KOPT-K1 (cell line): ENCODE results near the gene RBM14.
A peak's percentile ranks its signal among the peaks of the same experiment; 100 is the strongest.
"Not testable (repeated sequence)": the region's sequence is repeated elsewhere in the genome, so short reads cannot be mapped to it uniquely, and the experiment has no call there.

Experiments used
- H3K27ac ChIP-seq: fragments of 200-600 bp; sonication (generic); 2 replicates; pipeline ENCODE4 v1.5.1; 2016; ENCODE audit warnings: antibody characterized with exemption, mild to moderate bottlenecking, low read depth, low read length; ENCODE audit not compliant: poor library complexity, severe bottlenecking
- H3K36me3 ChIP-seq: fragments of 200-600 bp; sonication (generic); 2 replicates; pipeline ENCODE4 v1.5.1; 2017; ENCODE audit warnings: antibody characterized with exemption, mild to moderate bottlenecking, low read length, moderate library complexity; ENCODE audit not compliant: insufficient read depth
- H3K9me3 ChIP-seq: fragments of 200-600 bp; sonication (generic); 2 replicates; pipeline ENCODE4 v1.5.1; 2017; ENCODE audit warnings: antibody characterized with exemption, low read length, mild to moderate bottlenecking; ENCODE audit not compliant: insufficient read depth, poor library complexity, severe bottlenecking

RBM14 gene

DNA sequence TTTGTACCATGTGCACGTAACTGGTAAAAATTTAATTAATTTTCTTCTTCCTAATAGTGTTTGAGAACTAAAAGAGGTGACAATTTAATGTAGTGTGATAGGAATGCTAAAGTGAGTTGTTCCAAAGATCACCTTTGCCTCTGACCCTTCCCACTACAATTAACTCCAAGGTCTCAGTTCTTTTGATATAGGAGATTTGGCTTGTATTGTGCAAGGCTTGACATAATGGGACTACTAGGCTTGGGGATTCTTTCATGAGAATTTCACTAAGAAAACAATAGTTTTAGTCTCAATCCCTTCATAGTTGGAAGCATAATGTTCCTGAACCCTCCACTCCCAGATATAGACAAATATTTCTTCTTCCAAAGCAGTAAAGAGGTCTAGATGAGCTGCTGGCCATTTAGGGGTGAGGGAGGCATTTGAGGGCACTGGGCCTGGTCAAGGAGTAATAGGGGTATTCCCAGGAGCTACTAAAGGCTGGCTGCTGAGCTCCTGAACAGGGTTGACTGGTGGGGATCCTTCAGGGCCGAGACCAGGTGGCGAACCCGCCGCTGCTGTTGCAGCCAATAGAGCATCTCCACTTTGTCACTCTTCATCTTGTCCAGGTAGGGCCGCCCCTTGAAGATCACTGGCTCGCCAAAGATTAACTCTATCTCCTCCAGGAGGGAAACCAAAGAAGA lies 26.3 kb upstream of the RBM14 start:
- no peak overlapping the region for H3K27ac ChIP-seq
- H3K9me3 ChIP-seq, result no peaks in the 10 kb centered on the region
- no peaks in the 10 kb centered on the region for H3K36me3 ChIP-seq

DNA sequence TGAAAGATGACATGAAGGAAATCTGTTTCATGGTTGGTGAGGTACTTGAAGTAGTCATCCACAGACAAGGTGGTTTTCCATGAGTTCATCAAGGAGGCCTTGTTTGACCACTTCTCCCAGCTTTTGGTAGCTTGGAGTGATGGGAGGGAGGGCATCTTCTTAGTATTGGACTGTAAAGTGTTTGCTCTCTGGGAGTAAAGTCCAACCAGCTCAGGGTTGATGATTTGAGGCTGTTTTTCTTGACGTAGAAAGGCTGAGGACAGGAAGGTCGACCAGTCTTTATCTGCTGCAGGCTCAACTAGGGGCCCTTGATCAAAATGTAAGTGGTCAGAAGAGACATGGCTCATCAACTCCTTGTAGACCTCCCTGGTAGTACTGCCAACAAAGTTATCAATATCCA lies 25.3 kb upstream of the RBM14 start:
- no peaks in the 10 kb centered on the region for H3K36me3 ChIP-seq
- H3K9me3 ChIP-seq, result no peaks in the 10 kb centered on the region
- no peak overlapping the region for H3K27ac ChIP-seq

DNA sequence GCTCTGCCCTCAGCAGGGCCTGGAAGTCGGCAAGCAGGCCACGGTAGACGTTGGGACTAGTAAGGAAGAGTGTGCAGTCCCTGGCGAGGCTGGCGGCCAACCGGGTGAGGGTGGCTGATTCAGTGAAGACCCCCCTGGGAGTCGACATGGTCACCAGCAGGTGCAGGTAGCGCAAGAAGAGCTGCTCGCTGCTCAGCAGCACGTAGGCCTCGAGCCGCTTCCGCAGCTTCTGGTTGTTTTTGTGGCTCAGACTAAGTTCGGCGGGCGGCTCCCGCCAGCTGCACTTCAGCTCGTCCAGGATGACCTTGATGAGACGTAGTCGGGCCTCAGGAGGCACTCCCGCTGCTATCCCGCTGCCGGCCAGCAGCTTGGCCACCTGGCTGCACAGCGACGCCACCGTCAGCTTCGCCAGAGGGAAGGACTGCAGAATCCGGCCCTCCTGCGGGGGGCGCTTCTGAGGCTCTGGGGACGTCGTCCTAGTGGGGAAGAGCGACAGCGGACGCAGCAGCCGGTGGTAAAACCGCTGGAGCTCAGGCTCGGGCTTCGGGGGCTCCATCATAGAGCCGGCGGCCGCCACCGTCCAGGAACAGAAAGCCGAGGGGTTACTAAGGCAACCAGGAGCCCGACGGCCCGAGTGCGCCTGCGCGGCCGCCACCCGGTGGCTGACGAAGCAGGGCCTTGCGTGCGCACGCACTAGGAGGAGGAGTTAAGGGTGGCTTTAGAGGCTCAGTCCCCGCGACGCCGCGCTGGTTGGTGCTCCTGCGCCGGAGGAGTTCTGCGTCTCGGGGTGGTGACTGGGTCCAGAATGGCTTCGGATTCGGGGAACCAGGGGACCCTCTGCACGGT lies 23.8 kb upstream of the RBM14 start, which contains the start of the genes CCDC87 and CCS:
CCDC87 (minus strand) TSS at position 607 of the 846 bp plus-strand sequence; CDS start at position 559, 48 bp downstream.
CCS (plus strand) TSS at position 729 of the 846 bp plus-strand sequence; CDS start at position 806, 77 bp downstream.
- peak within 1 kb of the TSS; percentile 67 for H3K27ac ChIP-seq

DNA sequence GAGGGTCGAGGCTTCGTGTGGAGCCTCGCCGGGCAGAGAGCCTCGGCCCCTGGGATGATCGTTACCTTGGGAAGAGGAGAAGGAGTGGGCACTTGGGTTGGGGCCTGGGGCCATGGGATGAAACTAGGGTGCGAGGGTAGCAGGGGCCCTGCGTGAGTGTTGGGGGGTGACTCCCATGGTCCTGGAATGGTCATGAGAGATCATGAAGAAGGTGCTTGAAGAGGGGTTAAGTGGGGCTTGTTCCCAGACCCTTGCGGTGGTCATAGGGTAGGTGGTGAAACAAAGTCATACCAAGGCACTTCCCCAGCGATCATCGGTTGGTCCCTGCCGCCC lies 23.2 kb upstream of the RBM14 start:
- H3K9me3 ChIP-seq, result no peaks in the 10 kb centered on the region
- peak overlapping the region; percentile 67 for H3K27ac ChIP-seq
- H3K36me3 ChIP-seq, result no peaks in the 10 kb centered on the region

More for the DNA sequence above, 23.8 kb upstream of the RBM14 start, which contains the start of the genes CCDC87 and CCS:
- no peaks in the 10 kb centered on the region for H3K36me3 ChIP-seq
- H3K9me3 ChIP-seq, result no peaks in the 10 kb centered on the region

DNA sequence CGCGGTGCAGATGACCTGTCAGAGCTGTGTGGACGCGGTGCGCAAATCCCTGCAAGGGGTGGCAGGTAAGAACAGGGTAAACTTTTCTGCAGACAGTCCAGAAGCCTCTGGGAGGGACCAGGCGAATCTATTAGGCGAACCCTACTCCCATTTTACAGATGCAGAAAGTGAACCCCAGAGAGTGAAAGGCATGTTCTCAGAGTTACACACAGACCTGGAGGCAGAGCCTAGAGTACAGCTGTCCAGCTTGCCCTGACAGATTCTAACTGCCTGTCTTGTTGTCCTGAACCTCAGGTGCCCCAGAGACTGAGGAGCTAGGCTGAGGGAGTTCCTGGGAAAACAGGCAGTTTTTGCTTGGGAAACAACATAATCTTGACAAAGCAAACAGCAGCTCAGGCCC lies 22.8 kb upstream of the RBM14 start:
- H3K36me3 ChIP-seq, result peaks cover under 1% of the 10 kb centered on the region; the same call in 1 of the 2 replicates
- H3K27ac ChIP-seq, result peak overlapping the region; percentile 67
- H3K9me3 ChIP-seq, result no peaks in the 10 kb centered on the region

DNA sequence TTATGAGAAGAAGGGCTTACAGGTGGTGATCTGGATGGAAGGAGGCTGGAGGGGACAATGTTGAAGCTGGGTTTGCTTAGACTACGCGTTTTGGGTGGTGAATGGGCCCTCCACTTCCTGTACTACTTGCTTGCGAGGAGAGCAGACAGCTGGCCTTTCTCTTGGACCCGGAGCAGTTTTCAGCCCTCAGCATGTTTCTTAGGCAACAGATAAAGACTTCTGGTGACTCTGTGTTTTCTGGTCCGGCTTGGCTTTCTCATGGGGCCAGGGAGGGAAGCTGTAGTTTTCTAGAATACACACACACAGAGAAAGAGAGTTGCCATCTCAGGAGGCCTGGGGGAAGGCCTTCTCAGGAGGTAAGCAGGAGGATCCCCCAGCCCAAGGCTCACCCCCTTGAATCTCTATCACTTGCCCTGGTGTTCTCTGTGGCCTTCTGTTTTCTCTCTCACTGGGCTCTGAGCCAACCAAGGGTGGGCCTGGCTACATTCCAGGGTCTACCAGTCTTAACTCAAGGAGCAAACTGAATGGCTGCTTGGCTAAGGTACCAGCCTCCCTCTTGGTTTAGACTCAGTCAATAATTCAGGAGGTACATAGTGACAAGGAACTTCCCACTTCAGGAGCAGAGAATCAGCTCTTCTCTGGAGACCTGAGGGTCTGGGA lies 21.1 kb upstream of the RBM14 start:
- H3K9me3 ChIP-seq, result no peaks in the 10 kb centered on the region
- H3K36me3 ChIP-seq, result peaks cover 18% of the 10 kb centered on the region
- H3K27ac ChIP-seq, result peak overlapping the region; percentile 45

DNA sequence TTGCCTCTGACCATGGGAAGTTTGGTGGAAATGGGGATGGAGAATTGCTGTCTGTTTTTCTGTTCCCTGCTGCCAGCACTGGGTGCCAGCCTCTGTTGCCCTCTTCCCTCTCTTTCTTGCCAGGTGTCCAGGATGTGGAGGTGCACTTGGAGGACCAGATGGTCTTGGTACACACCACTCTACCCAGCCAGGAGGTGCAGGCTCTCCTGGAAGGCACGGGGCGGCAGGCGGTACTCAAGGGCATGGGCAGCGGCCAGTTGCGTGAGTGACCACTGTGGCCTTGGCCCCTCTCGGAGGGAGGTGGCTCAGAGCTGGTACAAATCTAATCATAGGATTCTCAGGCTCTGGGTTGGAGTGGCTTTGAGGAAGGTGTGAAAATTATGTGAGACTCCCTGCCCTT lies 17.4 kb upstream of the RBM14 start:
- Histone ChIP-seq H3K36me3 (peaks cover 44% of the 10 kb centered on the region), H3K9me3 (no peaks in the 10 kb centered on the region), H3K27ac (no peak overlapping the region)

DNA sequence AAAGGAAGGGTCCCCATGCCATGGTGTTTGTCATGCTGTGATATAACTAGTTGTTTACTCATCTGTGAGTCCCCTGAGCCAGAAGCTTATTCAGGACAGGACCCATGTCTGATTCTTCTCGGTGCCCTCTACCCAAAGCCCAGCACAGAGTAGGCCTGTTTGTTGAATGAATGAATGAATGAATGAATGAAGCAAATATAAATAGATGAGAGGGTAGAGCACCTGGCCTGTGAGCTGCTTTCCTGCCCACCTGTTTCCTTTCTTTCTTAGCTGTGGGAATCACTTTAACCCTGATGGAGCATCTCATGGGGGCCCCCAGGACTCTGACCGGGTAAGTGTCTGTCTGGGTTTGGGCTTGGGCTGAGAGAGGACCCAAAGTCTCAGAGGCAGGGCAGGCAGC lies 16.2 kb upstream of the RBM14 start:
- Histone ChIP-seq H3K9me3 (no peaks in the 10 kb centered on the region), H3K27ac (no peak overlapping the region), H3K36me3 (peaks cover 56% of the 10 kb centered on the region)

DNA sequence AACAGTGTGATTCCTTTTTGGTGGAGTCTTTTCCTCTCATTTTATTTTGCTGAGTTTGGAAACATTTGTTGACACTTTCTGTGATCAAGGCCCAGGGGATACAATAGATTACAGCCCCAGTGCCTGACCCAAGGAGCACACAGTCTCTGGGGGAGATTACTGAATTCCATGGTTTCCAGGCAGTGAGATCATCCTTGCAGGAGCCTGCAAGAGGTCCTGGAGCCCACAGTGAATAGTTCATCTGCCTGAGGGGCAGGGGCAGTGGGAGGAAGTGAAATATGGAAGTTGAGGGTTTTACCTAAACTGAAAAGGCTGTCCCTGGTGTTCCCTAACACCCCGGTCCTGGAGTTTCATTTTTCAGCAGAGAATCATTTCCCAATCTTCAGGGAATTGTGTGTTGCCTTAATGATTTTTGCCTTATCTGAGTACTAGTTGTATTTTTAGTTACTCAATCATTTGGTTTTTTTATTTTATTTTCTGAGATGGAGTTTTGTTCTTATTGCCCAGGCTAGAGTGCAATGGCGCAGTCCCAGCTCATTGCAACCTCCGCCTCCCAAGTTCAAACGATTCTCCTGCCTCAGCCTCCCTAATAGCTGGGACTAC lies 15.7 kb upstream of the RBM14 start:
- Histone ChIP-seq H3K36me3 (peaks cover 61% of the 10 kb centered on the region), H3K27ac (no peak overlapping the region), H3K9me3 (no peaks in the 10 kb centered on the region)

DNA sequence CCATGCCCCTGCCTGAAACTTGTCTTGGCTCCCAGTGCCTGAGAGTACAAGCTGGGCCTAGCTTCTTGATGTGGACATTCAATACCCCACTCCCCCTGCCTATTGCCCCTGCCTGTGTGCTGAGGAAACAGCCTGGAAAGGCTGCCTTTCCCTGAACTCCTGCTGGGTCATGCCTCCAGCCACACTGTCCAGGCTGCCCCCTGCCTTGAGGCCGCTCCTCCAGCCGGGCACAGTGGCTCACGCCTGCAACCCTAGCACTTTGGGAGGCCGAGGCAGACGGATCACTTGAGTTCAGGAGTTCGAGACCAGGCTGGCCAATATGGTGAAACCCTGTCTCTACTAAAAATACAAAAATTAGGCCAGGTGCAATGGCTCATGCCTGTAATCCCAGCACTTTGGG lies 13.4 kb upstream of the RBM14 start:
- Histone ChIP-seq H3K36me3 (peaks cover 70% of the 10 kb centered on the region), H3K9me3 (no peaks in the 10 kb centered on the region), H3K27ac (no peak overlapping the region)

DNA sequence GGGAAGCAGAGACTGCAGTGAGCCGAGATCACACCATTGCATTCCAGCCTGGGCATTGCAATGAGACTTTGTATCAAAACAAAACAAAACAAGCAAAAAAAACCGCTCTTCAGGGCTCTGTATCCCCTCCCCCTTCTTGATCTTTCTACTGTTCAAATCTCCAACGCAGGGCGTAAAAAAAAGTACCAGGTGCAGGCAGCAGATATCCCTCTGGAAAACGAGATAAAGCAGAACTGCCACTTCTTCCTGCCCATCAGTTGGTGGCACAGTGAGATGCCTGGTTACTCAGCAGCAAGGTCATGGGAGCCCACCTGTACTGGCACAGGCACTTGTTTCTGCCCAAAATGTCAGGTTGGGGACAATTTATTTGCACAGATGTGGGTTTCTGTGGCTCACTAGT lies 12.3 kb upstream of the RBM14 start:
- Histone ChIP-seq H3K9me3 (no peaks in the 10 kb centered on the region), H3K27ac (no peak overlapping the region), H3K36me3 (peaks cover 64% of the 10 kb centered on the region)

DNA sequence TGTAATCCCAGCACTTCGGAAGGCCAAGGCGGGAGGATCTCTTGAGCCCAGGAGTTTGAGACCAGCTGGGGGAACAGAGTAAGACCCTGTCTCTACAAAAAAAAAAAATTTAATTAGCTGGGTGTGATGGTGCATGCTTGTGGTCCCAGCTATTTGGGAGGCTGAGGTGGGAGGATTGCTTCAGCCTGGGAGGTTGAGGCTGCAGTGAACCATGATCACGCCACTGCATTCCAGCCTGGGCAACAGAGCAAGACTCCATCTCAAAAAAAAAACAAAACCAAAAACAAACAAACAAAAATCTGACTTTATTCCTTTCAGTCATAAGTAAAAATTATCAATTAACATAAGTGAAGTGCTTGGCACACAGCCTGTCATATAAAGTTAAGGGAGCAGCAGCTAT lies 9.8 kb upstream of the RBM14 start:
- peaks cover 39% of the 10 kb centered on the region for H3K36me3 ChIP-seq
- H3K27ac ChIP-seq, H3K9me3 ChIP-seq: not testable (repeated sequence)

DNA sequence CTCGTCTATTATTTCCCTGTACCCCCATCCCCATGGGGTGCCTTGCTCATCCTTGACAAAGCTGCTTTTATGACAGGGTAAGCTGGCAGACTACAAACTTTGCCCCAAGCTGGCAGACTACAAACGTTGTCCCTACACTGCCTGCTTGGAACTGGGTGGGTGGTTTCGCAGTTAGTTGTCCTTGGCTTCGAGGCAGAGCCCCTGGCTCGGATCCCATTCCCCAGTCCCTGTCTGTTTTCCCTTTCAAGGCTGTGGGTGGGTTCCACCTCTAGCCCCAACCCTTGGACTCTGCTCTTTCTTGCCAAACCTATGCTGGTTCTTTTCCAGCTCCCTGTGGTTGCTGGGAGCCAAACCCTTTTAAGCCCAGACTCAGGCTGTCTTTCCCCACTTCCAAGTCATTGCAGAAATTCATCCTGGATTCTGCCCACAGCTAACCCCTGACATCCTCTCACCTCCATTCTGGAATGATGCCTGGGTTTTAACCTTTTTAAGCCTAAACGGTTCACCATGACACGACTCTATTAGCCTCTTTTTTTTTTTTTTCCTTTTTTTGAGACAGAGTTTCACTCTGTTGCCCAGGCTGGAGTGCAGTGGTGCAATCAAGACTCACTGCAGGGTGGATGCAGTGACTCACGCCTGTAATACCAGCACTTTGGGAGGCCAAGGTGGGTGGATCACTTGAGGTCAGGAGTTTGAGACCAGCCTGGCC lies 9.2 kb upstream of the RBM14 start:
- H3K9me3 ChIP-seq, result no peaks in the 10 kb centered on the region
- H3K36me3 ChIP-seq, result peaks cover 34% of the 10 kb centered on the region
- no peak overlapping the region for H3K27ac ChIP-seq
